Ovary (tissue), 3 donors: ENCODE results near the gene HPS6.

Experiments used
- CTCF ChIP-seq, 3 donors: fragments of 450-650 bp in 2 of 3; fragments of 200-600 bp in 1 of 3; IDR thresholded peaks; one replicate each; pipeline versions ENCODE4 v1.5.1 to v1.8.0; 2016 to 2022; ENCODE audit warnings: antibody characterized with exemption in 3 of 3, mild to moderate bottlenecking in 1 of 3
- POLR2A ChIP-seq: fragments of 450-650 bp; IDR thresholded peaks from one replicate; pipeline ENCODE4 v1.6.1; 2017; ENCODE audit warnings: antibody characterized with exemption, mild to moderate bottlenecking, moderate library complexity
- donor health status: DM: no; HTN: no; CAD: no.

GRCh38 chr10:102102421-102102820 is 37.3 kb downstream of the HPS6 start:
- TF ChIP-seq CTCF (IDR thresholded peaks at IDR 0.05) (no peak), POLR2A (no peak)
